ENCODE data around the gene CPEB4.

CPEB4 gene

DNA sequence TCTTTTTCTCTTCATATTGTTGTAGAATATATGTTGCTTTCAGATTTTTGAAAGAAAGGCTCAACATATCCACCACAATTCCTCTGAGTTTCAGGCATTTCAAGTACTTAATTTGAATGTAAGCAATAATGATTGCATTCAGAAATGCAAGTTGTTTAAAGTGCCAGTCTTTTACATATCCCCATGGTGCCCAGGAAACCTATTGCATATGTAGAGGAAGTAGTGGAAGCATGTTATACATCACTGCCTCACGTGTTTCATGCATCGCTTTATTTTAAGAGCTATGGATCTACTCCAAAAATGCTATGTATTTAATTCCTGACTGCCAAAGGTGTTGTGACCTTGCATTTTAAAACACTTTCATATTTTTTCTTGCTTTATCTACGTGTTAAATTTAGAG lies 28.1 kb downstream of the CPEB4 start:
- DNase-seq (ENCODE audit: low read depth) = no peak

- DNase-seq (ENCODE audit: low read depth) = no peak
Measured at GRCh38 chr5:173917788-173918786, 29.9 kb downstream of the CPEB4 start.

DNA sequence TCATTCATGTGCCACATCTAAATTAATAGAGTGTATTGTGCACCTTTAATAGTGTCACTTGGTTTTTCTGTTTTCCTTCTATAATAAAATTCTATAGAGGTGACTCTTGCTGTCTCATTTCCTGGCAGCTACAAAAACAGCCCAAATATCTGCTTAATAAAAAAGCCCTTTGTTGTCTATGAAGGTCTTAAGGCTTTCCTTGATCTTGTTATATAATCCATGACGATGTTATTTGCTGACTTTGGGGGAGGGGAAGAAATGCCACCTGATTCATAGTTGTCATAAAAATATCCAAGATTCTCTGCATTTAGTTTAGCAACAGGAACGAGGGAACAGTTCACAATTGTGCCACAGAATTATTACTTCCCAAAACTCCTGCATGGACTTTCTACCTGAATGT lies 31.3 kb downstream of the CPEB4 start:
- no peak for DNase-seq (ENCODE audit: low read depth)

DNA sequence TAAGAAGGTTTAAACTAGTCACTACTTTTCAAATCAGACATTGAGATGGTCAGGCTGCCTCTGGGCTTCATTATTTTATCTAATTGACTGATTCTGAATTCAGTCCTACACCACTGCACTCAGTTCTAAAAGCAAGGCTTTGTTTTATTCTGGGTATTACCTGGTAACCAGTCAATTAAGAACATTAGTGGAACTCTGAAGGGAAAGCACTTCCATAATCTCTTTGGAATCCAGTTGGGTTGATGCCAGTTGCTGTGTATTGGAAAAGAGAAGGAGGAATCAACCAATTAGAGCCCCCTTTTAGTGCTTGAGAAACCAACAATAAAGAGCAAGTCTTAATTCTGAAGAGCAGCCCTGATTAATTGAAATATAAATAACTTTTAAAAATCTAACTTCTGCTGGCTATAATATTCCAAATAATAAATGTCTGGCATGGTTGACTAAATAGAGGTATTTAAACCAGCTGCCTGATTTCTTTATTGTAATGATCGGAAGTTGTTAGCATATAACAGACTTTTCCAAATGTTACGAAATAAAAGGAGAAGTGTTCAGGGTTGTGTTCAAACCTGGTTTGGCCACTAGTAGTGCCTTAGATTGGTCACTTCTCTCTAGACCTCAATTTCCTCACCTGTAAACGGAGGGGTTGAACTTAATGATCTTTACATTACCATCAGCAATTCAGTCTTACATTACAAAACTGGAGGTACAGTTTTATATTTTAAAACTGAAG lies 32.0 kb downstream of the CPEB4 start:
- DNase-seq (ENCODE audit: low read depth) = no peak

DNA sequence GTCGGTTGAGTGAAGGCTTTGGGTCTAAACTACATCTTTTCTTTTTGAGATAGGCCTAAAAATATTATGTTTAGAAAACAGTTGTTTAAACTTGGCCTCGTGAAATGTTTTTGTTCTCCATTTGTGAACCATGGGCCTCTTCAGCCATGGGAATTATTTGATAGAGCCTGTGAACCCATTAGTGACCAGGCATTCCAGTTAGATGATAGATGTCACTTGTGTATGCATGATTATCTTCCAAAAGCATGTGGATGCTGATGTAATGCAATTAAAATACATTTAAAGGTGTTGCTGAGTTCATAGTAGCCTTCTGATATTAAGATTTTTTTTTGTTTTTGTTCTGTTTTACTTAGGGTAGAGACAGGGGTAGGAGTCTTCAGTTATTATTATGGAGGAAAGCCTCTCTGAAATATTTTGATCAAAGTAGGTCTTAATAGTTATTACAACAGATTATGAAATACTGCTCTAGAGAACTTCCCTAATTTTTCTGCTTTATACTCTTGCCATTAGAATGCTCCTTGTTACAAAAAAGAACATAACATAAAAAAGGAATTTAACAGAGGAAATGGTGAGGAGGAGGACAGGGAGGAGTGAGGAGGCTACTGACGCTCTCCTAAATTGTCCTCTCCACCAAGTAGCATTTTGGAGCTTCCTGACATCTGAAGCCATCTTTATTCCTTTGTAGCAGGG lies 32.9 kb downstream of the CPEB4 start:
- DNase-seq (ENCODE audit: low read depth) = no peak

DNA sequence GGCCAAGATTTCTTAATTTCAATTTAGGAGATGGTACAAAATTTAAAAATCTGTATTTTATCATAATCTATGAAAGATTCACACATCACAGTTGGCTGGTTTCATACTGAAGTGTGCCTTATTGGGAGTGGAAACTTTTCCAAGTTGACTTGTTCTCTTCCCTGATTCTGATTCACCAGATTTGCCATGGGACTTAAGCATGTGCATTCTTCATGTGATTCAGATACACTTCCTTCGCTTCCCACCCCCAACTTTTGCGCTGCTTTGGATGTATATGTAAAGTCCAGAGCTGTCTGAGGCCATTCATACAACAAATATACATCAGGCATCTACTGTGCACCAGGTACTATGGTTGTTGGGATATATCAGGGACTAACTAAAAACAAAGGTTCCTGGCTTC lies 34.4 kb downstream of the CPEB4 start:
- DNase-seq (ENCODE audit: low read depth) = no peak

GRCh38 chr5:173923218-173924095 lies 35.3 kb downstream of the CPEB4 start:
- DNase-seq (ENCODE audit: low read depth) = no peak

- no peak for DNase-seq (ENCODE audit: low read depth)
Measured at GRCh38 chr5:173924899-173925298, 36.8 kb downstream of the CPEB4 start.

DNA sequence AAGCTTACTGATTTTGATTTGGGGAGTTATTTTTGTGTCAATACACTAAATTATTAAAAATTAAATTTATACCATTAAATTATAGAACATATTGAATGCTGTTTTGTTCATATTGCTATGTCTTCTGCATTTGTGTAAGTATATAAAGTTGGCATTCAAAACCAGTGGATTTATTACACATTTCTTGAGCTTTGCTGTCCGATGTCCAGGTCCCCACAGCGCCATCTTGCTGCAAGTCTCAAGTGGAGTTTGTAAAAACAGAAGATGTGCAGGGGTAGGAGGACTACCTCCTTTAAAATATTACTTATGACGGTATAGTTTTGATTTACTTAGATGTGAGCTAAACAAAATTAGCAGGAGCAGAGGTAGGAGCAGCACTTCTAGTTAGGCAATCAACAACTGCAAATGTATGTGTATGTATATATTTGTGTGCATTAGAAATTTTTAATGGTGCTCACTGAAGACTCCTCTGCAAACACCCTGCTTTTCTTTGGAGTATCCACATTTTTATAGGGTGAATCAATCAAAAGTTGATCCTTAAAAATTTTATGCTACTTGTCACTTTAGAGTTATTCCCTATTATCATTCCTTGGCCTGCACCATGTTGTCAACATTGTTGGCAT lies 37.4 kb downstream of the CPEB4 start:
- no peak for DNase-seq (ENCODE audit: low read depth)

DNA sequence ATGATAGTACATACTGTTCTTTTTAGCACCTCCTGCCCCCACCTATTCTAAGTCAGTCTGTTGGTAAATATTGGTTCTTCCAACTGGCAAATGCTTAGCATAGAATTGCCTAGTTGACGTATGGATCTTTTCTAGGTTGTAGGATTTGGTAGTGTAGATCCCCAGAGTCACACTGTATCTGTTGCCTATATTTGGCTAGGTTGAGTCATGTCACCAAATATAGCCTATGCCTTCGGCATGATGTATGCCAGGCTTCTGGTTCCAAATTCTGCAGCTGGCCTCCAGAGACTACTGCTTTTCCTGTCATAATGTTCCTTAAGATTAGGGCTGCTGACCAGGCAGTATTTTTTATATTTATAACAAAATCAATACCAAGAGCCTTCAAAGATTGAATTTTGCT lies 38.2 kb downstream of the CPEB4 start:
- no peak for DNase-seq (ENCODE audit: low read depth)

GRCh38 chr5:173928871-173929574 lies 40.9 kb downstream of the CPEB4 start:
- no peak for DNase-seq (ENCODE audit: low read depth)

GRCh38 chr5:173932695-173933139 lies 44.6 kb downstream of the CPEB4 start:
- no peak for DNase-seq (ENCODE audit: low read depth)

- no peak for DNase-seq (ENCODE audit: low read depth)
Measured at GRCh38 chr5:173933901-173934300, 45.8 kb downstream of the CPEB4 start.

DNA sequence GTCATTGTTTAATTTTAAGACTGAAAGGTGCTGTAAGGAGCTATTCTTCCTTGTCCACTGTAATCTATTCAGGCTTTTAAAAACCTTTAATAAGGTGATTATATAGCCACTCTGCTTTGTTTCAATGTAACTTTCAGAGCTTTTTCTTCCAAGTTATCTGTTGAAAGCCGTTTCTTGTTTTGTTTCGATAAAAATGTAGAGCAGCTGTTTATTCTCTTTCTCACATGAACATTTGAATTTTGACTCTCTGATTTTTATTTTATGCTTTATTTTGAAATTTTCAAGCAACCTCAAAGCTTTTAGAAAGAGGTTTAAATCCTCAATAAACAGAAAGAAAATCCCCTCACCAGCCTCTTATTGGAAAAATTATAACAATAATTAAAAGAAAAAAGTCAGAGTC lies 47.2 kb downstream of the CPEB4 start:
- DNase-seq (ENCODE audit: low read depth) = no peak

DNA sequence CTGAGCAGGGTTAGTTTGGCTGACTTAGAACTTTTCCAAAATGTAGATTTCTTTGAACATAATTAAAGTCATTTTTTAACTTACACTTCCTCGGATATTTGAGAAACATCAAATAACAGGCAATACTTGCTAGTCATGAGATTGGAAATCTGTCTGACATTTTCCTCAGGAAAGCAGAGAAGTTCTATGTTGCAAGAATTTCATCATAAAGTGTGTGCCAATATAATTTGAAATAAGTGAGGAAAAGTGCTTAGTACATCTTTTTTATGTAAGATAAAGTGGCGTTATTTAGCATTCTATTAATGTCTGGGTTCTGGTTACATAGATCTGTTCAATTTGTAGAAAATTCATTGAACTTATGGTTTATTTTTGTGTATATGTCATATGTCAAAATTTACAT lies 52.1 kb downstream of the CPEB4 start:
- DNase-seq (ENCODE audit: low read depth) = no peak

- no peak for DNase-seq (ENCODE audit: low read depth)
Measured at GRCh38 chr5:173941102-173941501, 53.0 kb downstream of the CPEB4 start.

DNA sequence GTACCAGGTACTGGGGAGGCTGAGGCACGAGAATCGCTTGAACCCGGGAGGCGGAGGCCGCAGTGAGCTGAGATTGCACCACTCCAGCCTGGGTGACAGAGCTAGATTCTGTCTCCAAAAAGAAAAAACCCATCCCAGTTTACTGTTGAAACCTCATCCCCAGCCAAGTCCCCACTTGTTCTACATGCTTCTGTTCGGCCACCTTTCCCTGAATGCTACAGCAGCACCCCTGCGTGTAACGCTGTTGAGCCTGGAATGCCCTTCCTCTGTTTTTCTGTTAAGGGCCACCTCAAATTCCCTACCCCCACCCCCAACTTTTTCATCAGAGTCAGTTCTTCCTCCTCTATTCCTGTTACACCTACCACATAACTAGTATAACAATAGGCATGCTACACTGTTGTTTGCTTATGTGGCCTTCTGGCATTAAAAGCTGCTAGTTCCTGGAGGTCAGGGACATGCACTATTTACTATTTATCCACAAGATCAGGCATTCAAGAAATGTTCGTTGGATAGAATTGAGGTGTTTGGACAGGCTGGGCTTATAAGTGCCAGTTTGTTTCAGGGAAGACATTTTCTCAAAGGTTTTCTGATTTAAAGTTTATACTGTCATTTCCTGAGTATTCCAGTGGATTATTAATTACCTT lies 53.7 kb downstream of the CPEB4 start:
- DNase-seq (ENCODE audit: low read depth) = no peak

GRCh38 chr5:173944511-173944910 lies 56.4 kb downstream of the CPEB4 start:
- DNase-seq (ENCODE audit: low read depth) = no peak

GRCh38 chr5:173945160-173945559 lies 57.0 kb downstream of the CPEB4 start:
- no peak for DNase-seq (ENCODE audit: low read depth)

DNA sequence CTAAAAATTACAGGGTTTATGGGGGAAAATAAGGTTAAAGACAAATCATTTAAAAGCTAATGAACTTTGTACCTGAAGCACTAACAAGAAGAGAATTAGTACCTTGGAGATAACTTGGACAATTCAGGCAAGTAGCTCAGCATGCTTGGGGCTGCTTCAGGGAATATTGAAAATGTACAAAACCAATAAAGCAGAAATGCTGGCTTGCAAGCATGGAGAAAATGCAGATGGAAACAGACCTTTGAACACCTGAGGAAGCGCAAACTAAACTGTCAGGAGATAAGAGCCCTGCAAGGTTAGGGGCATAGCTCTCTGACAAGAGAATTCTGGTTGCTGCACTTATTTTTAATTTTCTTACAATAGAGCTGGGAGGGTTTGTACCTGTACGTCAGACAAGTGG lies 58.2 kb downstream of the CPEB4 start:
- DNase-seq (ENCODE audit: low read depth) = no peak
